CD14-positive monocyte (primary cell): Measurements from ENCODE around the gene NME2. TPM values are rescaled to one million over a fixed set of nuclear protein-coding genes. Genes with fewer than 3 reads are reported as not detected.

Source experiments
- DNase-seq, 3 donors: peaks; one replicate each; pipeline ENCODE4 v3.0.0-alpha.2; 2011 to 2022
- H2AFZ ChIP-seq: 2 replicates; pipeline ENCODE4 v1.6.0; 2012; ENCODE audit warnings: mild to moderate bottlenecking, low read depth, low read length, inconsistent platforms; ENCODE audit not compliant: insufficient read depth, poor library complexity, severe bottlenecking
- H3K27ac ChIP-seq, 2 donors: 1 replicate in 1 of 2; 2 replicates in 1 of 2; pipeline ENCODE4 v1.5.1; 2012 to 2013; ENCODE audit warnings: low read length in 2 of 2, control low read depth in 1 of 2, inconsistent platforms in 1 of 2, low read depth in 1 of 2, mild to moderate bottlenecking in 1 of 2
- H3K27me3 ChIP-seq, 2 donors: one replicate each; pipeline versions ENCODE4 v1.6.0 to v1.6.1; 2011 to 2013; ENCODE audit warnings: low read length in 2 of 2; ENCODE audit not compliant: control insufficient read depth in 2 of 2, insufficient read depth in 2 of 2
- H3K36me3 ChIP-seq, 2 donors: replicated peaks in 1 of 2; 1 replicate in 1 of 2; 2 replicates in 1 of 2; pipeline versions ENCODE4 v1.5.1 to v1.6.1; 2012 to 2013; ENCODE audit warnings: low read length in 2 of 2, control low read depth in 1 of 2, inconsistent platforms in 1 of 2, mild to moderate bottlenecking in 1 of 2; ENCODE audit not compliant: insufficient read depth in 2 of 2, control insufficient read depth in 1 of 2
- H3K4me1 ChIP-seq, 2 donors: 1 replicate in 1 of 2; 2 replicates in 1 of 2; pipeline versions ENCODE4 v1.5.1 to v1.6.1; 2012 to 2013; ENCODE audit warnings: low read length in 2 of 2, control low read depth in 1 of 2, inconsistent platforms in 1 of 2, mild to moderate bottlenecking in 1 of 2, moderate library complexity in 1 of 2; ENCODE audit not compliant: insufficient read depth in 2 of 2, control insufficient read depth in 1 of 2
- H3K4me2 ChIP-seq: replicated peaks from 2 replicates; pipeline ENCODE3; 2012; ENCODE audit warnings: low read length, moderate library complexity, mild to moderate bottlenecking; ENCODE audit not compliant: poor library complexity, severe bottlenecking; ENCODE audit errors: extremely low read depth
- H3K4me3 ChIP-seq, 3 experiments: fragments of 200-600 bp in 1 of 3; sonication (generic) in 1 of 3; replicated peaks in 1 of 3; 1 replicate in 2 of 3; 2 replicates in 1 of 3; pipeline ENCODE4 v1.5.1; 2011 to 2013; ENCODE audit warnings: low read length in 3 of 3, mild to moderate bottlenecking in 3 of 3, control low read depth in 2 of 3, low read depth in 2 of 3, inconsistent platforms in 1 of 3, moderate library complexity in 1 of 3
- H3K79me2 ChIP-seq: 2 replicates; pipeline ENCODE4 v1.6.0; 2012; ENCODE audit warnings: mild to moderate bottlenecking, control low read depth, inconsistent platforms, low read length, moderate library complexity; ENCODE audit not compliant: insufficient read depth
- H3K9ac ChIP-seq: 2 replicates; pipeline ENCODE4 v1.6.0; 2017; ENCODE audit warnings: low read length, mild to moderate bottlenecking; ENCODE audit not compliant: insufficient read depth, poor library complexity, severe bottlenecking
- H3K9me3 ChIP-seq, 2 donors: replicated peaks in 1 of 2; 1 replicate in 1 of 2; 2 replicates in 1 of 2; pipeline versions ENCODE4 v1.5.1 to v1.6.1; 2012 to 2013; ENCODE audit warnings: low read length in 2 of 2, control low read depth in 1 of 2; ENCODE audit not compliant: control insufficient read depth in 1 of 2, insufficient read depth in 1 of 2
- H4K20me1 ChIP-seq: 2 replicates; pipeline ENCODE4 v1.6.0; 2012; ENCODE audit warnings: mild to moderate bottlenecking, low read length, control low read depth, moderate library complexity; ENCODE audit not compliant: insufficient read depth
- H3K27ac Mint-ChIP-seq, 7 donors: one replicate each; pipeline ENCODE4 v1.8.0; 2020; ENCODE audit warnings: mild to moderate bottlenecking in 7 of 7, mixed read lengths in 7 of 7, moderate library complexity in 6 of 7, inconsistent platforms in 2 of 7
- H3K27me3 Mint-ChIP-seq, 3 donors: one replicate each; pipeline ENCODE4 v1.8.0; 2021 to 2022; ENCODE audit warnings: low read depth in 3 of 3, mild to moderate bottlenecking in 3 of 3, mixed read lengths in 3 of 3, moderate library complexity in 3 of 3, inconsistent platforms in 1 of 3
- H3K36me3 Mint-ChIP-seq, 2 donors: one replicate each; pipeline ENCODE4 v1.8.0; 2020; ENCODE audit warnings: mixed read lengths in 2 of 2, inconsistent platforms in 1 of 2, mild to moderate bottlenecking in 1 of 2
- H3K4me1 Mint-ChIP-seq: one replicate; pipeline ENCODE4 v1.8.0; 2020; ENCODE audit warnings: mild to moderate bottlenecking, mixed read lengths
- H3K4me3 Mint-ChIP-seq, 2 donors: one replicate each; pipeline ENCODE4 v1.8.0; 2020; ENCODE audit warnings: mild to moderate bottlenecking in 2 of 2, mixed read lengths in 2 of 2, moderate library complexity in 1 of 2
- H3K9me3 Mint-ChIP-seq, 7 donors: one replicate each; pipeline ENCODE4 v1.8.0; 2020 to 2022; ENCODE audit warnings: mixed read lengths in 7 of 7, mild to moderate bottlenecking in 6 of 7, moderate library complexity in 6 of 7, inconsistent platforms in 2 of 7
- WGBS: methylation state at CpG from one replicate; pipeline ENCODE4 v1.1.5; 2013; ENCODE audit warnings: missing lambda C conversion rate; ENCODE audit not compliant: insufficient coverage; 5-methylcytosine and 5-hydroxymethylcytosine counted together
- intact Hi-C, 2 donors: fragments of 100-400 bp; cut with micrococcal nuclease; formaldehyde crosslinking; loops; one replicate each; pipeline versions ENCODE4 v1.15.0 to v1.15.1; 2023
- polyA plus RNA-seq, 3 donors: library from polyadenylated mRNA; depleted of rRNA in 1 of 3; unstranded in 2 of 3; stranded (reverse) in 1 of 3; fragments of 300-500 nt in 2 of 3; fragments of >200 nt in 1 of 3; fragmentation: Illumina TruSeq in 2 of 3; gene quantifications; 1 replicate in 2 of 3; 2 replicates in 1 of 3; pipeline ENCODE4 v1.2.3, GENCODE V29; 2012 to 2021
- TF ChIP-seq, protein P1 (sequence below): fragments of 200-600 bp; IDR thresholded peaks from one replicate; pipeline ENCODE4 v1.8.0; 2022; ENCODE audit warnings: antibody characterized with exemption, mild to moderate bottlenecking

NME2 gene
- polyA plus RNA-seq, 3 donors, result 240 to 307 (median 259) TPM

- peak overlapping the region; percentile 97 for H3K4me2 ChIP-seq
- peaks cover 8% of the 10 kb centered on the region for H3K79me2 ChIP-seq
- DNase-seq, result no peak
- H3K27ac Mint-ChIP-seq, result peak overlapping the region; percentile 89 to 97 (median 93)
- H3K4me3 ChIP-seq, result peak overlapping the region; percentile 76 to 91 (median 83)
- TF ChIP-seq, protein P1, sequence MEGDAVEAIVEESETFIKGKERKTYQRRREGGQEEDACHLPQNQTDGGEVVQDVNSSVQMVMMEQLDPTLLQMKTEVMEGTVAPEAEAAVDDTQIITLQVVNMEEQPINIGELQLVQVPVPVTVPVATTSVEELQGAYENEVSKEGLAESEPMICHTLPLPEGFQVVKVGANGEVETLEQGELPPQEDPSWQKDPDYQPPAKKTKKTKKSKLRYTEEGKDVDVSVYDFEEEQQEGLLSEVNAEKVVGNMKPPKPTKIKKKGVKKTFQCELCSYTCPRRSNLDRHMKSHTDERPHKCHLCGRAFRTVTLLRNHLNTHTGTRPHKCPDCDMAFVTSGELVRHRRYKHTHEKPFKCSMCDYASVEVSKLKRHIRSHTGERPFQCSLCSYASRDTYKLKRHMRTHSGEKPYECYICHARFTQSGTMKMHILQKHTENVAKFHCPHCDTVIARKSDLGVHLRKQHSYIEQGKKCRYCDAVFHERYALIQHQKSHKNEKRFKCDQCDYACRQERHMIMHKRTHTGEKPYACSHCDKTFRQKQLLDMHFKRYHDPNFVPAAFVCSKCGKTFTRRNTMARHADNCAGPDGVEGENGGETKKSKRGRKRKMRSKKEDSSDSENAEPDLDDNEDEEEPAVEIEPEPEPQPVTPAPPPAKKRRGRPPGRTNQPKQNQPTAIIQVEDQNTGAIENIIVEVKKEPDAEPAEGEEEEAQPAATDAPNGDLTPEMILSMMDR, result no peak
- H3K36me3 Mint-ChIP-seq, result peaks cover 43 to 46% of the 10 kb centered on the region in 2 donors
- H3K27me3 Mint-ChIP-seq, result peaks cover 0 to 2% (median 0%) of the 10 kb centered on the region in 3 donors
- H3K27ac ChIP-seq, result peak overlapping the region; percentile 56 to 92
- H4K20me1 ChIP-seq, result no peaks in the 10 kb centered on the region
- H3K4me1 Mint-ChIP-seq, result peaks cover 23% of the 10 kb centered on the region
- peak overlapping the region; percentile 92 to 99 for H3K4me3 Mint-ChIP-seq
- H3K9me3 Mint-ChIP-seq, result no peaks in the 10 kb centered on the region
- H3K36me3 ChIP-seq, result peaks cover 28 to 49% of the 10 kb centered on the region in 2 donors
- H3K27me3 ChIP-seq, result no peaks in the 10 kb centered on the region
- 19% methylated on average over 20 of the region's 21 CpGs for WGBS
- no peaks in the 10 kb centered on the region for H3K9me3 ChIP-seq
- intact Hi-C loops, result no loop called here
- peak overlapping the region; percentile 91 for H3K9ac ChIP-seq
- peaks cover 16 to 24% of the 10 kb centered on the region in 2 donors for H3K4me1 ChIP-seq
- peak overlapping the region; percentile 95 for H2AFZ ChIP-seq
Measured at GRCh38 chr17:51165680-51166197, 472 bp upstream of the NME2 start.

DNA sequence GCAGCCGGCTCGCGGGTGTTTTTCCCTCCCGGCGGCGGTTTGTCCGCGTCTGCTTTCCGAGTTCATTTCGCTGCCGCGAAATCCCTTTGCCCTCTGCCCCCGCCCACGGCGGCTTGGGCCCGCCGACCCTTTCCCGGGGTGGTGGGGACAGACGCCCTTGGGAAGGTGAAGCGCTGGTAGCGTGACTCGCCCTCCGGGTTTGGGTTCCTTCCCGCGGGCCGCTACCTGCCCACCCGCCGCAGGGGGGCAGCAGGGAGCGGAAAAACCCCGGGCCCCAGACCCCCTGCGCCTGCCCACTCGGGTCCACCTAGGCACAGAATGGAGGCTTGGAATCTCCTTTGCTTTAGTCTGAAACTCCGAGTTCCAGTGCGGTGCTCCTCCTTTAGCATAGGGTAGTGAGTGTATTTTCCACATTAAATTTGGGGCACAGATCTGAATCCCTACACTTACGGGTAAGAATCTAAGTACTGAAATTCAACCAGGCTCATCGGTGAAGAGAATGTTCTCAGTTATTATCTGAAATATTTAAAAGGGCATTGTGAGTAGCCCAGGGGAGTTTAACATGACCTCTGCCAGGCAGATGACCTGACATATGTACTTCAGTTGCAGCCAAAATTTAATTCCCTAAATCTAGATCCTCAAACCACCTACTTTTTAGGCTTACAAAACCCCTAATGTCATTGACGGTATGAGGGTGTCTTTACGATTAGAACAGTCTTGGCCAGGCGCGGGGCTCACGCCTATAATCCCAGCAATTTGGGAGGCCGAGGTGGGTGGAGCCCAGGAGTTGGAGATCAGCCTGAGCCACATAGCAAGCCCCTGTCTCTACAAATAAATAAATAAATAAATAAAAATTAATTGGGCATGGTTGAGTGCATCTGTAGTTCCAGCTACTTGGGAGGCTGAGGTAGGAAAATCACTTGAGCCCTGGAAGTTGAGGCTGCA is 1.0 kb downstream of the NME2 start:
- Histone ChIP-seq H3K27ac (peak overlapping the region; percentile 41 to 92), H3K4me2 (peak overlapping the region; percentile 97), H3K9me3 (no peaks in the 10 kb centered on the region), H3K4me1 (peaks cover 16 to 24% of the 10 kb centered on the region in 2 donors), H3K9ac (peak overlapping the region; percentile 91), H2AFZ (peak overlapping the region; percentile 95), H3K36me3 (peaks cover 23 to 49% of the 10 kb centered on the region in 2 donors), H4K20me1 (no peaks in the 10 kb centered on the region), H3K27me3 (no peaks in the 10 kb centered on the region), H3K4me3 (peak overlapping the region; percentile 76 to 91 (median 83)), H3K79me2 (peaks cover 8% of the 10 kb centered on the region)
- Mint-ChIP-seq H3K4me3 (peak overlapping the region; percentile 83 to 92), H3K9me3 (no peaks in the 10 kb centered on the region), H3K36me3 (peaks cover 43 to 46% of the 10 kb centered on the region in 2 donors), H3K27me3 (peaks cover 0 to 2% (median 0%) of the 10 kb centered on the region in 3 donors), H3K4me1 (peaks cover 23% of the 10 kb centered on the region), H3K27ac (peak overlapping the region in 3 of 7 donors; percentile 80 to 97 (median 86))
- intact Hi-C loops, result no loop called here
- peak; percentile 18 to 48 (median 41) for DNase-seq
- TF ChIP-seq, protein P1, result peak; percentile 89
- under 1% methylated on average over 32 of the region's 42 CpGs for WGBS
